K562 (cell line): Measurements from ENCODE around the gene CCDC116. TPM values are rescaled to one million over a fixed set of nuclear protein-coding genes. Genes with fewer than 3 reads are reported as not detected.
A peak's percentile ranks its signal among the peaks of the same experiment; 100 is the strongest.

Experiments used
- BHLHE40 ChIP-seq: IDR thresholded peaks from 2 replicates; pipeline ENCODE4 v1.6.1; 2011; ENCODE audit warnings: low read length, improper control_type of control experiment
- CHCHD3 ChIP-seq: fragments of 250-450 bp; sonication (Bioruptor Pico); IDR thresholded peaks from 2 replicates; pipeline ENCODE4 v2.1.2; 2022; ENCODE audit warnings: mild to moderate bottlenecking
- EP300 ChIP-seq: IDR thresholded peaks from 2 replicates; pipeline ENCODE4 v1.6.1; 2012; ENCODE audit warnings: low read length, improper control_type of control experiment
- GABPB1 ChIP-seq: sonication (generic); formaldehyde crosslinking; IDR thresholded peaks from 2 replicates; pipeline ENCODE4 v1.8.0; 2022; ENCODE audit warnings: mild to moderate bottlenecking, missing genetic modification reagents
- JUN ChIP-seq, 2 experiments: sonication (generic) in 1 of 2; formaldehyde crosslinking in 1 of 2; IDR thresholded peaks; 2 replicates each; pipeline versions ENCODE4 v1.6.1 to v1.8.0; 2012 to 2022; ENCODE audit warnings: borderline replicate concordance in 2 of 2, mild to moderate bottlenecking in 2 of 2, improper control_type of control experiment in 1 of 2, low read depth in 1 of 2, low read length in 1 of 2, missing genetic modification reagents in 1 of 2
- JUND ChIP-seq, 2 experiments: IDR thresholded peaks; 2 replicates in 1 of 2; 3 replicates in 1 of 2; pipeline ENCODE4 v1.6.1; 2011; ENCODE audit warnings: borderline replicate concordance in 2 of 2, low read depth in 2 of 2, low read length in 2 of 2, improper control_type of control experiment in 1 of 2, missing biosample characterization in 1 of 2, missing genetic modification characterization in 1 of 2, missing genetic modification reagents in 1 of 2
- MYC ChIP-seq, 2 experiments: fragments of 250-450 bp in 1 of 2; sonication (Bioruptor Pico) in 1 of 2; IDR thresholded peaks; 2 replicates each; pipeline versions ENCODE4 v1.5.1 to v1.6.1; 2012 to 2021; ENCODE audit warnings: low read depth in 2 of 2, borderline replicate concordance in 1 of 2, improper control_type of control experiment in 1 of 2, low read length in 1 of 2, mild to moderate bottlenecking in 1 of 2, moderate library complexity in 1 of 2
- NFRKB ChIP-seq: fragments of 450-650 bp; IDR thresholded peaks from 2 replicates; pipeline ENCODE4 v1.6.1; 2016; ENCODE audit warnings: low read depth
- RFX5 ChIP-seq: IDR thresholded peaks from 2 replicates; pipeline ENCODE4 v1.6.1; 2011; ENCODE audit warnings: low read depth, mild to moderate bottlenecking, improper control_type of control experiment, low read length
- SMAD2 ChIP-seq: fragments of 150-350 bp; IDR thresholded peaks from 2 replicates; pipeline ENCODE4 v1.6.1; 2014; ENCODE audit warnings: low read depth, mild to moderate bottlenecking, low read length
- SP2 ChIP-seq: IDR thresholded peaks from 2 replicates; pipeline ENCODE4 v1.6.1; 2011; ENCODE audit warnings: mild to moderate bottlenecking, low read depth, low read length, moderate library complexity; ENCODE audit not compliant: poor library complexity, severe bottlenecking; ENCODE audit errors: extremely low read depth
- ZFX ChIP-seq: sonication (generic); formaldehyde crosslinking; IDR thresholded peaks from 2 replicates; pipeline ENCODE4 v1.8.0; 2022; ENCODE audit warnings: mild to moderate bottlenecking, missing genetic modification reagents, moderate library complexity
- ZKSCAN1 ChIP-seq: fragments of 150-350 bp; IDR thresholded peaks from 2 replicates; pipeline ENCODE4 v1.6.1; 2016; ENCODE audit warnings: low read depth, low read length
- ZNF444 ChIP-seq: fragments of 250-450 bp; sonication (Bioruptor Pico); IDR thresholded peaks from 2 replicates; pipeline ENCODE4 v1.4.0; 2020; ENCODE audit warnings: mild to moderate bottlenecking, moderate library complexity
- polyA plus RNA-seq, 8 experiments: library from polyadenylated mRNA; depleted of rRNA in 4 of 8; stranded (reverse) in 5 of 8; unstranded in 3 of 8; fragments of >200 nt; fragmentation: Nextera tagmentation in 2 of 8; fragmentation: Illumina TruSeq in 1 of 8; extraction: Ambion mirVana in 2 of 8; extraction: Trizol in 1 of 8; gene quantifications; 2 replicates each; pipeline versions ENCODE4 v1.2.1 to v1.2.3, GENCODE V29; 2011 to 2014; ENCODE audit warnings: inconsistent platforms in 1 of 8, missing spikeins in 1 of 8
- total RNA-seq, 7 experiments: library from RNA; depleted of rRNA in 6 of 7; stranded (reverse); fragments of >200 nt in 6 of 7; fragmentation: Illumina TruSeq in 2 of 7; extraction: Trizol in 2 of 7; gene quantifications; 2 replicates each; pipeline versions ENCODE4 v1.2.1 to v1.2.3, GENCODE V29; 2011 to 2021; ENCODE audit warnings: low replicate concordance in 1 of 7
- TF ChIP-seq, protein P1 (sequence below), 2 experiments: fragments of 150-350 bp in 1 of 2; IDR thresholded peaks; 2 replicates each; pipeline ENCODE4 v1.6.1; 2012 to 2016; ENCODE audit warnings: low read depth in 2 of 2, low read length in 2 of 2, mild to moderate bottlenecking in 1 of 2, moderate library complexity in 1 of 2
- TF ChIP-seq, protein P2 (sequence below): fragments of 150-350 bp; conservative IDR thresholded peaks from 2 replicates; pipeline ENCODE4 v1.6.1; 2014; ENCODE audit warnings: low read length

Gene CCDC116
- total and polyA plus RNA-seq, 9 of the 15 experiments (the other 6 are each of a cell fraction or from before 2014, with no cell fraction given) = 1.6 to 11.3 (median 4.7) TPM

GRCh38 chr22:21652010-21652546 is 19.5 kb downstream of the CCDC116 start (continued):
- TF ChIP-seq ZFX (no peak), EP300 (peak; percentile 33; the same call in 1 of the 2 replicates), SP2 (peak; percentile 73), ZKSCAN1 (peak; percentile 77; the same call in 1 of the 2 replicates), BHLHE40 (peak; percentile 8), NFRKB (no peak), MYC (IDR thresholded peaks at IDR 0.05; ENCODE audit: low read depth, low read length) (peak; percentile 100), MYC (CRISPR knock-in tag; IDR thresholded peaks at IDR 0.05; ENCODE audit: borderline replicate concordance, low read depth) (no peak), GABPB1 (CRISPR knock-in tag) (no peak), ZNF444 (CRISPR knock-in tag) (no peak), RFX5 (peak; percentile 66), CHCHD3 (CRISPR knock-in tag) (no peak), JUN (IDR thresholded peaks at IDR 0.05; ENCODE audit: borderline replicate concordance, low read depth, low read length) (peak; percentile 90; the same call in 1 of the 2 replicates), JUN (CRISPR knock-in tag; IDR thresholded peaks at IDR 0.05; ENCODE audit: borderline replicate concordance) (no peak), JUND (IDR thresholded peaks at IDR 0.05; ENCODE audit: borderline replicate concordance, low read depth, low read length) (peak; percentile 82), JUND (tag; IDR thresholded peaks at IDR 0.05; ENCODE audit: borderline replicate concordance, low read depth, low read length) (no peak), SMAD2 (peak; percentile 83; the same call in 1 of the 2 replicates)
- TF ChIP-seq, protein P1, sequence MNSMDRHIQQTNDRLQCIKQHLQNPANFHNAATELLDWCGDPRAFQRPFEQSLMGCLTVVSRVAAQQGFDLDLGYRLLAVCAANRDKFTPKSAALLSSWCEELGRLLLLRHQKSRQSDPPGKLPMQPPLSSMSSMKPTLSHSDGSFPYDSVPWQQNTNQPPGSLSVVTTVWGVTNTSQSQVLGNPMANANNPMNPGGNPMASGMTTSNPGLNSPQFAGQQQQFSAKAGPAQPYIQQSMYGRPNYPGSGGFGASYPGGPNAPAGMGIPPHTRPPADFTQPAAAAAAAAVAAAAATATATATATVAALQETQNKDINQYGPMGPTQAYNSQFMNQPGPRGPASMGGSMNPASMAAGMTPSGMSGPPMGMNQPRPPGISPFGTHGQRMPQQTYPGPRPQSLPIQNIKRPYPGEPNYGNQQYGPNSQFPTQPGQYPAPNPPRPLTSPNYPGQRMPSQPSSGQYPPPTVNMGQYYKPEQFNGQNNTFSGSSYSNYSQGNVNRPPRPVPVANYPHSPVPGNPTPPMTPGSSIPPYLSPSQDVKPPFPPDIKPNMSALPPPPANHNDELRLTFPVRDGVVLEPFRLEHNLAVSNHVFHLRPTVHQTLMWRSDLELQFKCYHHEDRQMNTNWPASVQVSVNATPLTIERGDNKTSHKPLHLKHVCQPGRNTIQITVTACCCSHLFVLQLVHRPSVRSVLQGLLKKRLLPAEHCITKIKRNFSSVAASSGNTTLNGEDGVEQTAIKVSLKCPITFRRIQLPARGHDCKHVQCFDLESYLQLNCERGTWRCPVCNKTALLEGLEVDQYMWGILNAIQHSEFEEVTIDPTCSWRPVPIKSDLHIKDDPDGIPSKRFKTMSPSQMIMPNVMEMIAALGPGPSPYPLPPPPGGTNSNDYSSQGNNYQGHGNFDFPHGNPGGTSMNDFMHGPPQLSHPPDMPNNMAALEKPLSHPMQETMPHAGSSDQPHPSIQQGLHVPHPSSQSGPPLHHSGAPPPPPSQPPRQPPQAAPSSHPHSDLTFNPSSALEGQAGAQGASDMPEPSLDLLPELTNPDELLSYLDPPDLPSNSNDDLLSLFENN (IDR thresholded peaks at IDR 0.05; ENCODE audit: low read depth in 2 of 2, low read length in 2 of 2) = peak in 1 of 2 experiments; percentile 72; a peak in 2 of 4 replicates
- TF ChIP-seq, protein P2, sequence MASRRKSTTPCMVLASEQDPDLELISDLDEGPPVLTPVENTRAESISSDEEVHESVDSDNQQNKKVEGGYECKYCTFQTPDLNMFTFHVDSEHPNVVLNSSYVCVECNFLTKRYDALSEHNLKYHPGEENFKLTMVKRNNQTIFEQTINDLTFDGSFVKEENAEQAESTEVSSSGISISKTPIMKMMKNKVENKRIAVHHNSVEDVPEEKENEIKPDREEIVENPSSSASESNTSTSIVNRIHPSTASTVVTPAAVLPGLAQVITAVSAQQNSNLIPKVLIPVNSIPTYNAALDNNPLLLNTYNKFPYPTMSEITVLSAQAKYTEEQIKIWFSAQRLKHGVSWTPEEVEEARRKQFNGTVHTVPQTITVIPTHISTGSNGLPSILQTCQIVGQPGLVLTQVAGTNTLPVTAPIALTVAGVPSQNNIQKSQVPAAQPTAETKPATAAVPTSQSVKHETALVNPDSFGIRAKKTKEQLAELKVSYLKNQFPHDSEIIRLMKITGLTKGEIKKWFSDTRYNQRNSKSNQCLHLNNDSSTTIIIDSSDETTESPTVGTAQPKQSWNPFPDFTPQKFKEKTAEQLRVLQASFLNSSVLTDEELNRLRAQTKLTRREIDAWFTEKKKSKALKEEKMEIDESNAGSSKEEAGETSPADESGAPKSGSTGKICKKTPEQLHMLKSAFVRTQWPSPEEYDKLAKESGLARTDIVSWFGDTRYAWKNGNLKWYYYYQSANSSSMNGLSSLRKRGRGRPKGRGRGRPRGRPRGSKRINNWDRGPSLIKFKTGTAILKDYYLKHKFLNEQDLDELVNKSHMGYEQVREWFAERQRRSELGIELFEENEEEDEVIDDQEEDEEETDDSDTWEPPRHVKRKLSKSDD = peak; percentile 92; the same call in 1 of the 2 replicates
